Measurements from ENCODE around the gene GALK1. TPM values are rescaled to one million over a fixed set of nuclear protein-coding genes. Genes with fewer than 3 reads are reported as not detected.

The GALK1 gene
- polyA plus RNA-seq, 2 of the 4 experiments (the other 2 are of a cell fraction): 20.7 to 54.3 TPM

GRCh38 chr17:75730065-75730464 lies 34.9 kb downstream of the GALK1 start:
- CTCF ChIA-PET: interaction anchor here (1.2 to 43.5 kb wide), 7 partner anchors 8 to 86 kb away, joined by 3 to 1931 read pairs (median 8); partner anchors contain the start of genes RECQL5, SAP30BP and SMIM5

DNA sequence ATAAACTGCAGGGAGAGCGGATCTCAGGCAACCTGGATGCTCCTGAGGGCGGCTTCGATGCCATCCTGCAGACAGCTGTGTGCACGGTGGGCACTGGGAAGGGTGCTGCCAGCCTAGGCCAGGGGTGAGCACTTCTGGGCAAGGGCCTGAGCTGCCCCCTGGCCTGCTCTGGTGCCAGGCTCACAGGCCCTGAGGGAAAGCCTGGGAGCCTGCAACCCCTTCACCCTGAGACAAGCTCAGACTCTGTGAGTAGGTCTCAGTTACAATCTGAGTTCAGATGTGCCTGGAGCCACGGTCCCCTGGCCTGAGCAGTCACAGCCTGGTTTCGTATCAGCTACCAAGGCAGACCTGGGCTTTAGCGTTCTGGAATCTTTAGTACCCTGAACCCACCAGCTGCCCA lies 35.6 kb downstream of the GALK1 start:
- CTCF ChIA-PET: interaction anchor here (1.6 to 43.5 kb wide), 4 partner anchors 9 to 85 kb away, joined by 4 to 1931 read pairs (median 139); partner anchors contain the start of genes RECQL5, SAP30BP and SMIM5
- peak in 1 of 2 experiments; percentile 32; a peak in 3 of 6 replicates for ATAC-seq
- no peaks in the 10 kb centered on the region for H3K9me3 ChIP-seq
- TF ChIP-seq REST (IDR thresholded peaks at IDR 0.05) (no peak), BCL3 (IDR thresholded peaks at IDR 0.05) (no peak), RARB (CRISPR knock-in tag; IDR thresholded peaks at IDR 0.05) (no peak), POLR2AphosphoS2 (conservative IDR thresholded peaks at IDR 0.05; ENCODE audit: low read length) (no peak)
- TF ChIP-seq, protein P1, sequence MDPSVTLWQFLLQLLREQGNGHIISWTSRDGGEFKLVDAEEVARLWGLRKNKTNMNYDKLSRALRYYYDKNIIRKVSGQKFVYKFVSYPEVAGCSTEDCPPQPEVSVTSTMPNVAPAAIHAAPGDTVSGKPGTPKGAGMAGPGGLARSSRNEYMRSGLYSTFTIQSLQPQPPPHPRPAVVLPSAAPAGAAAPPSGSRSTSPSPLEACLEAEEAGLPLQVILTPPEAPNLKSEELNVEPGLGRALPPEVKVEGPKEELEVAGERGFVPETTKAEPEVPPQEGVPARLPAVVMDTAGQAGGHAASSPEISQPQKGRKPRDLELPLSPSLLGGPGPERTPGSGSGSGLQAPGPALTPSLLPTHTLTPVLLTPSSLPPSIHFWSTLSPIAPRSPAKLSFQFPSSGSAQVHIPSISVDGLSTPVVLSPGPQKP (IDR thresholded peaks at IDR 0.05; ENCODE audit: low read depth, low read length): no peak

More at GRCh38 chr17:75730065-75730464, 34.9 kb downstream of the GALK1 start:
- TF ChIP-seq NR3C1 (IDR thresholded peaks at IDR 0.05): no peak
- TF ChIP-seq CBX2 (IDR thresholded peaks at IDR 0.05; ENCODE audit: borderline replicate concordance, low read depth): no peak
- TF ChIP-seq NPAS2 (CRISPR knock-in tag; IDR thresholded peaks at IDR 0.05; ENCODE audit: borderline replicate concordance): no peak
- TF ChIP-seq POLR2A (IDR thresholded peaks at IDR 0.05; ENCODE audit: low read length): no peak
- TF ChIP-seq CHD2 (IDR thresholded peaks at IDR 0.05; ENCODE audit: low read length, partially characterized antibody): no peak
- no peak for TF ChIP-seq RCOR1 (IDR thresholded peaks at IDR 0.05; ENCODE audit: low read depth, low read length)
- TF ChIP-seq CTCF (IDR thresholded peaks at IDR 0.05): no peak
- TF ChIP-seq CEBPB (IDR thresholded peaks at IDR 0.05): no peak
- TF ChIP-seq, protein P2, sequence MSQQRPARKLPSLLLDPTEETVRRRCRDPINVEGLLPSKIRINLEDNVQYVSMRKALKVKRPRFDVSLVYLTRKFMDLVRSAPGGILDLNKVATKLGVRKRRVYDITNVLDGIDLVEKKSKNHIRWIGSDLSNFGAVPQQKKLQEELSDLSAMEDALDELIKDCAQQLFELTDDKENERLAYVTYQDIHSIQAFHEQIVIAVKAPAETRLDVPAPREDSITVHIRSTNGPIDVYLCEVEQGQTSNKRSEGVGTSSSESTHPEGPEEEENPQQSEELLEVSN (IDR thresholded peaks at IDR 0.05; ENCODE audit: borderline replicate concordance, low read depth): no peak
- TF ChIP-seq CHD4 (IDR thresholded peaks at IDR 0.05; ENCODE audit: borderline replicate concordance): no peak
- no peak for TF ChIP-seq BHLHE40 (IDR thresholded peaks at IDR 0.05; ENCODE audit: low read depth, low read length)
- TF ChIP-seq TP53 (CRISPR knock-in tag; IDR thresholded peaks at IDR 0.05): no peak
- no peak for TF ChIP-seq MAX (IDR thresholded peaks at IDR 0.05)
- no peak for TF ChIP-seq TFCP2L1 (CRISPR knock-in tag; IDR thresholded peaks at IDR 0.05)
- TF ChIP-seq REST (IDR thresholded peaks at IDR 0.05): no peak
- no peak for TF ChIP-seq FOXS1 (CRISPR knock-in tag; IDR thresholded peaks at IDR 0.05)
- TF ChIP-seq HDAC2 (IDR thresholded peaks at IDR 0.05): no peak
- H3K4me1 ChIP-seq: no peaks in the 10 kb centered on the region
- H3K9me3 ChIP-seq: no peaks in the 10 kb centered on the region
- no peak for DNase-seq (ENCODE audit: low read depth in 1 of 2, low spot score in 1 of 2)
- no peak overlapping the region for H3K4me2 ChIP-seq
- WGBS (ENCODE audit: missing lambda C conversion rate): 90% methylated on average over 24 of the region's 24 CpGs
- H3K4me3 ChIP-seq: no peak overlapping the region
- H3K27ac ChIP-seq: no peak overlapping the region
- ATAC-seq: no peak
- POLR2A ChIA-PET: interaction anchor here (1.1 kb wide), 1 partner anchor 50 kb away, joined by 4 read pairs; no protein-coding TSS in a partner anchor
- FAIRE-seq: no peak

More for the DNA sequence above, 35.6 kb downstream of the GALK1 start:
- POLR2A ChIA-PET: interaction anchor here (1.1 kb wide), 1 partner anchor 51 kb away, joined by 4 read pairs; no protein-coding TSS in a partner anchor
- Histone ChIP-seq H3K27ac (no peak overlapping the region), H3K4me3 (no peak overlapping the region), H3K4me1 (no peaks in the 10 kb centered on the region), H3K4me2 (no peak overlapping the region)
- DNase-seq (ENCODE audit: low read depth in 1 of 2, low spot score in 1 of 2) (no peak), FAIRE-seq (no peak)
- 89% methylated on average over 7 of the region's 7 CpGs for WGBS (ENCODE audit: missing lambda C conversion rate)
